Middle frontal gyrus (tissue), 1 donor: Measurements from ENCODE around the gene ZNF516.

Experiments
- DNase-seq: peaks from one replicate; pipeline ENCODE4 v3.0.0-alpha.2; 2015; ENCODE audit warnings: low spot score; ENCODE audit errors: extremely low spot score

ZNF516 gene

GRCh38 chr18:76491776-76492668 lies 3.0 kb downstream of the ZNF516 start:
- no peak for DNase-seq

GRCh38 chr18:76491473-76491775 lies 3.6 kb downstream of the ZNF516 start:
- no peak for DNase-seq

GRCh38 chr18:76490670-76491472 lies 4.2 kb downstream of the ZNF516 start:
- no peak for DNase-seq

- DNase-seq, result no peak
These were observed 5.0 kb downstream of the ZNF516 start for GRCh38 chr18:76490033-76490432.

- DNase-seq, result no peak
These were observed 6.0 kb downstream of the ZNF516 start for GRCh38 chr18:76489081-76489480.

- DNase-seq, result no peak
These were observed 6.9 kb downstream of the ZNF516 start for GRCh38 chr18:76488190-76488589.

- DNase-seq, result no peak
These were observed 7.3 kb downstream of the ZNF516 start for GRCh38 chr18:76487782-76488181.

GRCh38 chr18:76487070-76487469 lies 8.0 kb downstream of the ZNF516 start:
- DNase-seq, result no peak

GRCh38 chr18:76486574-76486973 lies 8.5 kb downstream of the ZNF516 start:
- DNase-seq, result no peak

GRCh38 chr18:76486038-76486437 lies 9.0 kb downstream of the ZNF516 start:
- no peak for DNase-seq

- DNase-seq, result no peak
These were observed 10.2 kb downstream of the ZNF516 start for GRCh38 chr18:76484749-76485387.

GRCh38 chr18:76483780-76484179 lies 11.3 kb downstream of the ZNF516 start:
- no peak for DNase-seq

- DNase-seq, result no peak
These were observed 11.9 kb downstream of the ZNF516 start for GRCh38 chr18:76482971-76483691.

GRCh38 chr18:76482267-76482666 lies 12.8 kb downstream of the ZNF516 start:
- no peak for DNase-seq

GRCh38 chr18:76480913-76481312 lies 14.1 kb downstream of the ZNF516 start:
- no peak for DNase-seq

- no peak for DNase-seq
These were observed 15.4 kb downstream of the ZNF516 start for GRCh38 chr18:76479351-76480238.

GRCh38 chr18:76476665-76477561 lies 18.1 kb downstream of the ZNF516 start:
- DNase-seq, result no peak

- DNase-seq, result no peak
These were observed 19.4 kb downstream of the ZNF516 start for GRCh38 chr18:76475450-76476194.

GRCh38 chr18:76474824-76475223 lies 20.2 kb downstream of the ZNF516 start:
- no peak for DNase-seq
